ENCODE measurements around the gene SEM1.
"Not testable (repeated sequence)": the region's sequence is repeated elsewhere in the genome, so short reads cannot be mapped to it uniquely, and the experiment has no call there.

SEM1 gene

DNA sequence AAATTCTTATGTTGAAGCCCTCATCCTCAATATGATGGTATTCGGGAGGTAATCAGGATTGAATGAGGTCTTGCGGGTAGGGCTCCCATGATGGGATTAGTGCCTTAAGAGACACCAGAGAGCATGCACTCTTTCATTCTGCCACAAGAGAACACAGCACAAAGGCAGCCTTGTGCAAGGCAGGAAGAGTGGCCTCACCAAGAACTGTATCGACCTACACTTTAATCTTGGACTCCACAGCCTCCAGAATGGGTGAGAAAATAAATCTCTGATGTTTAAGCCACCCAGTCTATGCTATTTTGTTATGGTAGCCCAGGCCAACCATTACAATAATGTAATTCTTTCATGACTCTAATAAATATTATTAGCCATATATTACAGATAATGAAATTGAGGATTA lies 8.4 kb downstream of the SEM1 start:
- DNase-seq (ENCODE audit: low read depth): no peak

DNA sequence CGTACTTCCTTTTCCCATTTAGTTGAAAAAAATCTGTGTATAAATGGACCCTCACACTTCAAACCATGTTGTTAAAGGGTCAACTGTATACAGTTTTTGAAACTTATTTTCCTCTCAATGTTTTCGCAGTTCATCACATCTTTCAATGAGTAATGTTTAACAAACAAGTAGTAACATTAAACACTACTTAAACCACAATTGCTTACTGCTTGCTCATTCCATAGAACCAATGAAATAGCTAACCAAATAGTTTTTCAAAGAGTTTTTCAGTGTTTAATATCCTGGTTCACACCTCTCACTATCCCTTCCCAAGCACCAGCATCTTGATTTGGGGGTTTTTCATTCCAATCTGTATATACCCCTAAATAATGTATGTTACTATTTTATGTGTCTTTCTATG lies 9.1 kb downstream of the SEM1 start:
- no peak for DNase-seq (ENCODE audit: low read depth)

DNA sequence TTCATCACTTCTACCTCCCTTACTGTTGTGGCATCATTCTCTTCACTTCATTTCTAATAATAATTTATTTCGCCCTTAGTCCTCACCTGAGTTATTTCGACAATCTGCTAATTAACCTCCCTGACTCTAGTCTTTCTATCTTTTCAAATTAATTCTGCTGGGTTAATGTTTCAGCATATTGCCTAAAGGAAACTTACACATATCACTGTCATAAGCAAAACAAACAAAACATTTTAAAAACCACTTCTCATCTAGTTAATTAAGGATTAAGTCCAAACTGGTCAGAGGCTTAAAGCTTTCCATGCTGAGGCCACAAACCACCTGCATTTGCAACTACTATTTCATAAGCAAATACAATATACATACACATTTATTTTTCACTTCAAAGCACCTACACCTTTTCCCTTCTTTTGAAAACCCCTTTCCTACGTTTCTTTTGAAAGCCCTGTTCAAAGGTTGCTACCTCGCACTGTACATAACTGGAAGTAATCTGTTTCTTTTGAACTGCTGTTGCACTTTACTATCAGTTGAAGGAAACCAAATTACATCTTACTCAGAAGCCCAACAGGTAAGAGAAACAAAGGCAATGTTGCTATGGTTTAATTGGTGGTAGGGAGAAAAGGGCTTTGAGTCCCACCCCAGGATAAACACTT lies 10.3 kb downstream of the SEM1 start:
- no peak for DNase-seq (ENCODE audit: low read depth)

DNA sequence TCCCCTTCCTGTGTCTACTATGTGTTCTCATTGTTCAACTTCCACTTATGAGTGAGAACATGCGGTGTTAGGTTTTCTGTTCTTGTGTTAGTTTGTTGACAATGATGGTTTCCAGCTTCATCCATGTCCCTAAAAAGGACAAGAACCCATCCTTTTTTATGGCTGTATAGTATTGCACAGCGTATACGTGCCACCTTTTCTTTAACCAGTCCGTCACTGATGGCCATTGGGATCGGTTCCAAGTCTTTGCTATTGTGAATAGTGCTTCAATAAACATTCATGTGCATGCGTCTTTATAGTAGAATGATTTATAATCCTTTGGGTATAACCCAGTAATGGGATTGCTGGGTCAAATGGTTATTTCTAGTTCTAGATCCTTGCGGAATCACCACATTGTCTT lies 11.2 kb downstream of the SEM1 start:
- not testable (repeated sequence) for DNase-seq (ENCODE audit: low read depth)

DNA sequence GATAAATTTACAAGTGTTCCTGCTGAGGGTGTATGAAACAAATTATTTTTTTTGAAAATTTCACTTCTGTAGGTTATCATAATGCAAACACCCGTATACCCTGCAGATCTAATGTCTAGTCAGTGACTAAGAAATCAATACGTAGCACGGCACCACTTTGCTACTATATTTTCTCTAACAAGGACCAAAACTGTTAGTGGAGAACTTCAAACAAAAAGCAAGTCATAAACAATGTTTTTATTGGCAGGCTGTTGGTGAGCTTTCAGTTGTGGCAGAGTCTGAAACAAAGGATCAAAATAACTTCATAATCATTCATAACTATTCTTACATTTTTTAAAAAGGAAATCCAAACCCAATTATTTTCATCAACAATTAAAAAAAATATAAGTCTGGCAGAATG lies 11.8 kb downstream of the SEM1 start:
- no peak for DNase-seq (ENCODE audit: low read depth)

DNA sequence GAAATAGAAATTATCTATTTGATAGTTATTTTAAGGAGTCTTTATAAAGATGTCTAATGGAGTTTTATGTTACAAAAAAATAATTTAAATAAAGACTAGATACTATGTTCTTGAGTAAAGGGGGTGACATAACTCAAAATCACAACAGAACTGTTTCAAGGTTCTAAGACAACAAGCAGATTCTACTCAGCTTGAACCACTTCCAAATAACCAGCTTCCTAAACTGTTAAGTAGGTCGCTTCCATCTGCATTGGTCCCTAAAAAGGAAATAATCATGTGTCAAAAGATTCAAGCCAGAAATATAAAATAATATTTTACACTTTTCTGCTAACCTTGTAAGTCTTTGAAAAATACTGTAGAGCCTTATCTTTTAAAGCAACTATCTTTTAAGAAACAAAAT lies 14.1 kb downstream of the SEM1 start:
- no peak for DNase-seq (ENCODE audit: low read depth)

DNA sequence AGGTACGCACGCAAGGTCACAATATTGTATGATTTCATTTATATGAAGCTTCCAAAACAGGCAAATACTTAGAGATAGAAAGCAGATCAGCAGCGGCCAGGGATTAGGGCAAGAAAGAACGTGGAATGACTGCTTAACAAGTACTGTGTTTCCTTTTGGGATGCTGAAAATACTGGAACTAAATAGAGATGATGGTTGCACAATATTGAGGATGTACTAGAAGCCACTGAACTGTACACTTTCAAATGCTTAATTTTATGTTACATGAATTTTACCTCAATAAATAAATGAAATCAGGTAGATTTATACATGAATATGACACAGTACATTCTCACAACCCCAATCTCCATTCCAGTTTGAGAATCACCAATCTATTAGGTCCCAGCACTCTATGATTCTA lies 15.6 kb downstream of the SEM1 start:
- DNase-seq (ENCODE audit: low read depth): no peak

DNA sequence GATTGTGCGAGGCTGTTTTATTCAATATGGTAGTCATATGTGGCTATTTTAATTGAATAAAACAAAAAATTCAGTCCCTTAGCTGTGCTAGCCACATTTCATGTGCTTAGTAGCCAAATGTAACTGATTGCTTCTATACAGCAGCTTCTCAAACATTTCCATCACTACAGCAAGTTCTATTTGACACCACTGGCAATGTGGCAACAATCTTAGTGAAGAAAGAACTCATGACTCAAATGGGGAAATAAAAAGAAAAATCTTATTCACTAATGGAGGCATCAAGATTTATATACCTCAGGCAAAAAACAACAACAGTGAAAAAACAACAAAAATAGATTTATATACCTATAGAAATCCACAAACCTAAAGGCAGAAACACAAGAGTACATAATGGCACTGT lies 17.9 kb downstream of the SEM1 start:
- no peak for DNase-seq (ENCODE audit: low read depth)

DNA sequence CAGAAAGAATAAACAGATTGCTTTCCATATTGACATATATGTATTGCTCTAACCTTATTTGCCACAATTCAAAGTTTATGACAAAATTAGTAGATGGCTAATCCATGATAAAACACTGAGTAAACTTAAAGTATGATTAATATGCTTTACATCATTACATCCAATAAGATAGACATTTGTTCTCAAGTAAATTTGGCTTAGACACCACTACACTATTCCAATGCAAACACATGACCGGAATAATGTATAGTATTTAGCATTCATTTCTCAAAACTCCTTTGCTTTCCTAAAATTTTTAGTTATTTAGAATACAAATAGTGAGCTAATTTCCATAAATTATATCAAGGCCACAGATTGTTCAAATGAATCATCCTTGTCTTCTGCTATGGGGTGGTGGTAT lies 20.2 kb downstream of the SEM1 start:
- DNase-seq (ENCODE audit: low read depth): no peak

DNA sequence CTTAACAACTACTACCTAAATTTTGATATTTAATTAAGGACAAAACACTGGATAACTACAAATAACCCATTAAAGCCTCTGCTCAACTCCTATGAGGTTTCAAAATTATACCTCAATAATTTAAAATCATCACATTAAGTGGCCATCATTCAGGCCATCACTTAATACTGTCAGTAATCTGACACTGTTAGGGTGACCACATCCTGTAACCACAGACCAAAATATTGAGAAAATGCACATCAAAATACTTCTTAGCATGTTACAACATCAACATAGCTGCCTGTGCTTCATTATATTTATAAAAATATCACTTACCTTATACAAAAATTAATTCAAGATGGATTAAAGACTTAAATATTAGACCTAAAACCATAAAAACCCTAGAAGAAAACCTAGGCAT lies 23.3 kb downstream of the SEM1 start:
- DNase-seq (ENCODE audit: low read depth): no peak

DNA sequence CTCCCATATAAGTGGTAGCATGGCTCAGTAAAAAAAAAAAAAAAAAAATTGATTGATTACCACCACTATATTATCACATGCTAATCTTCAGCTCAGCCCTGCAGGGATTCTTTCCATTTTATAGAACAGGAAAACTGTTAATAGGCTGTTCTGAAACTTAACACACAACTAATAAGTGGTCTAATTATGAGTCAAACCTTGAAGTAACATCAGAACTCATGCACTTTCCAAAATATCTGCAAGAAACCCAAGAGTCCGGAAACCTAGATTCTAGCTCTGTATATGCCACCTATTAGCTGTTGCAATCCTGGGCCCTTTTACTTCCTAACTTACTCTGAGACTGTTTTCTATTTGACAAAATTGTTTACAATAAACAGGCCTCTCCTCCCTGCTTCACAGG lies 23.9 kb downstream of the SEM1 start:
- no peak for DNase-seq (ENCODE audit: low read depth)

DNA sequence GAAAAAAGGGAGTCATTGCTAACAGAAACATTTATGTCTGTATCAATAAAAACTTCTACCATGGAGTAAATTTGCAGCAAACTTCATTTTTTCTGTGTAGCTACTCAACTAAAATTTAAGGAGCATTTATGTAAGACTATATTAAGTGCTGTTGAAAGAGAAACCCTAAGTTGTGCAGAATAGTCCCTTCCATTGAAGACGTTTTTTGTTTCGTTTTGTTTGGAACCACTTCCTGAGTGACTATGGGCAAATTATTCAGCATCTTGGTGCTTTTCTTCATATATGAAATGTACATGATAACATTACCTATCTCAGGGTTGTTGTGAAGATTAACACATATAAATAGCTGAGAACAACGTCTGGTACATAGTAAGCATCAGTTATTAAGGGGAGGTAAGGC lies 24.3 kb downstream of the SEM1 start:
- no peak for DNase-seq (ENCODE audit: low read depth)

DNA sequence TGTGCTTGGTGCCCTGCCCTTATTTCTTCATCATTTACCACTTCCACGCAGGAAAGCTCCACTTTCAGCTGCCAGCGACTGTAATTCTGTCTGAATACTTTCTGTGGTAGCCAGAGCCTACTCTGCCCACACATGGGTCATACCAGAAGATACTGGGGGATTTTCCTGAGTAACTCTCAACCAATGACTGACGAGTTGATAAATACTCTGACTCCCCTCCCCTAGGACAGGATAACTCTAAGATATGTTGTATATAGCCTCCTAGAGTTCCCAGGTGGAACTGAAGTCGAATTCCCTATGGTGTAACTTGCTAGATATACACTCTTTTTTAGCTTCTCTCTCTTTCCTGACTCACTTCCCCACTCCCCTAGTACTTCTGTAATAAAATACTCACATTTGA lies 29.8 kb downstream of the SEM1 start:
- DNase-seq (ENCODE audit: low read depth): no peak

DNA sequence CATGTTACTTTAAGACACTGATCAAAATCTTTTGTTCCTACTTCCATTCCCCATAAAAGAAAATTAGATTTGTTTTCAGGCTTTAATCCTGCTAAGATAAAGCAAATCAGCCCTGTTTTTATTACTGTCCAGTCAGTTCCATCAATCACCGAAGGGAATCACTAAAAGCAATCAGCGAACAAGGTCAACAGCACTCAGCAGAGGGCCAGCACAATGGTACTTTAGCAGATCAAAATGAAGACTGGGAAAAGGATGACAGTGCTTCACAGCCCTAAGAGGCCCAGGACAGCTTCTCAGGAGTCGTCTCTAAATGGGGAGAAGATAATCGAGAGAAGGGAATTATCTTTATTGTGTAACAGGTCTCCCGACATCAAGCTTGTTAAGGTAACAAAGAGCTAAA lies 32.7 kb downstream of the SEM1 start:
- no peak for DNase-seq (ENCODE audit: low read depth)

DNA sequence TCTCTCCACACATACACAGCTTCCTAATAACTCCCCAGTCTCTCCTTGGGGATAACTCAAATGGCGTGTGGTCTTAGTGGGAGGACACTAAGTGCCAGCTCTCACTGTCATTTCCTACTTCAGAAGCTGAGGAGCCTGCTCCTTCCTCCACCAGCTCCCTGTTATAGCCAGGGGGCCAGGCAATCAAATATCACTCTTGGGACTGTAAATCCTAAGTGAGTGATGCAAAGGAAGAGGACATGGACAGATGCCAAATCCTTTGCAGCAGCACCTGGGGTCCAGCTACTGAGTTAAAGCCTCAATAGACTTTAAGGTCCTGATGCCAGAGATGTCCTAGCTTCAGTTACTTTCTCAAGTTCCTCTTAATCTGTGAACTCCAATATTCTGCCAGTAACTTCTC lies 34.1 kb downstream of the SEM1 start:
- DNase-seq (ENCODE audit: low read depth): no peak

DNA sequence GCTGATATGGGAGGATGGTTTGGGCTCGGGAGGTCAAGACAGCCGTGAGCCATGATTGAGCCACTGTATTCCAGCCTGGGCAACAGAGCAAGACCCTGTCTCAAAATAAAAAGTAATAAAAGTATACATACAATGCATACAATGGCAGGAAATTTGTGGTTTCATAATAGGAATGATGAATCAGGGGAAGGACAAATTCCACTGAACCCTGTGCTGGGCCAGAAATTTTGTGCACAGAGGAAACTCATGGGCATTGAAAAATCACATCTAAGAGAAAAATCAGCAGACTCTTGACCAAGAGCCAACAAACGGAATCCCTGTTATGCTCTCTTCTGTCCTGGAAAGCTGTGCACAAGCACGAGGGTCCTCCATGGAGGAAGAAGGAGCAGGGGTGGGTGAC lies 35.1 kb downstream of the SEM1 start:
- no peak for DNase-seq (ENCODE audit: low read depth)

DNA sequence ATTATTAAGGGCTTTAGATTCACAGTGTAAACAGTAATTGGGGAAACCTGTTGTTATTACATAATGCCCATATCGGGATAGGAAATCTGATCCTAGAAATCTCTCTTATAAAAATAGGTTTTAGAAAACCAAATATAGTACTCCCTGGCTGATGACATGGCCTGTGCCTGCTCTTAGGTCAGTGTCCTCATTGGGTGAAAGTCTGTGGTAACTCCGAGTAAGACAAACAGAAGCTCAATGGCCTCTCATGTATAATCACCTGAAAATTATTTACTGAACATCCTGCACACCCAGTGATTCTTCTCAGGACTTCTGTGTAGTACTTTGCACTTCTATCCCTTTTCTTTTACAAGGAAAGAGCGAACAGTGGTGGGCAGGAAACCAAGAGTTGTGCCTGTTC lies 37.8 kb downstream of the SEM1 start:
- DNase-seq (ENCODE audit: low read depth): no peak

DNA sequence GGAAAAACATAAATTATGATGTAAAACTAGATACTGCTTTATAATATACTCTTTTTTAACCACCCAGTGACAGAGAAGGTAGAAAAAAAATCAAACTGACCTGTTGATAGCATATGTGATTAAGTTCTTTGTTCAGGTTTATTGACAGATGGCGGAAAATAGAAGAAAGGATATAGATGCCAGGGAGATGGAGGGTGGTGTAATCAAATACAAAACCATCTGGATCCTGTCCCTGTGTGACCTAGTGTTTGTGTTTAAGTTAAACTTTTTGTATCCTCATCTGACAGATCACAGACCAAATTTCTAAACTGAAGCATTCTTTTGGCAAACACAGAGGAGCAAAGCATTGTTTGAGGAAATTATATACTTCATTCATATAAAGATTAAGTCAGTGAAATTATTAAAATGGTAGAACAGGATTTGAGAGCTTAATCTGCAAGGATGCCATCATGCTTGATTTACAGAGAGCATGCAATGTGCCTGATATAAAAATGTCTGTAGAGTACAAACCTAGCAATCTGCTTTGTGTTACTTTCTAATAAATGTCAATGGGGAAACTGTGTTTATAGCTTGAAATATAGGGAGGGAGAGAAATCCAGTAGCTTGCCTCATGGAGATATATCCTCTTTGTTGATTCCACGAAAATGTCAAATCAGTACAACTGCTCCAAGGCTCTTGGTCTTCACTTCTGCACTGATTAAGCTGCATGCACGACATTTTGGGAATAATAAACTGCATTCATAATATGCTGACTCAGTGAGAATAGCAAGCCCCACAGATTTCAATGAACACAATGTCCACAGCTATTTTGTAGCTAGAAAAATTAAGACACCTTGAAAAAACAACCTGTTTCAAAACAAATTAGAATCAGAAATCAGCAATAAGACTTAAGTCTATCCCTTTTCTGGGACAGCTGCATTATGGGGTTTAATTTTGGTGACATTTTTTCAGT lies 39.0 kb downstream of the SEM1 start:
- no peak for DNase-seq (ENCODE audit: low read depth)

DNA sequence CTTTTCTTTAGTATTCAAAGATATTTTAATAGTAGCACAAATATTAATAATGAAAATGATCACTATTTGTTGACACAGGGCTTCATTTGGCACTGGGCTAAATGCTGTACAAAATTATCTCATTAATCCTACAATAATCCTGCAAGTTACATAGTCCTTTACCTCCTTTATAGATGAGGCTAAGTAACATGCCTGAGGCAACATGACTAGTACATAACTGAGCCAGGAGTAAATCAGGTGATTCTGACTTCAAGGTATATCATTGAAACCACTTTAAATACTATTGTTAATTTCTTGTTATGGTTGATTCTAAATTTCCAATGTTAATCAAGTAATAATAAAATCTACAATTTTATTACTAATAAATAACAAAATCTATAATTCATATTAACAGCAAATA lies 39.8 kb downstream of the SEM1 start:
- no peak for DNase-seq (ENCODE audit: low read depth)

DNA sequence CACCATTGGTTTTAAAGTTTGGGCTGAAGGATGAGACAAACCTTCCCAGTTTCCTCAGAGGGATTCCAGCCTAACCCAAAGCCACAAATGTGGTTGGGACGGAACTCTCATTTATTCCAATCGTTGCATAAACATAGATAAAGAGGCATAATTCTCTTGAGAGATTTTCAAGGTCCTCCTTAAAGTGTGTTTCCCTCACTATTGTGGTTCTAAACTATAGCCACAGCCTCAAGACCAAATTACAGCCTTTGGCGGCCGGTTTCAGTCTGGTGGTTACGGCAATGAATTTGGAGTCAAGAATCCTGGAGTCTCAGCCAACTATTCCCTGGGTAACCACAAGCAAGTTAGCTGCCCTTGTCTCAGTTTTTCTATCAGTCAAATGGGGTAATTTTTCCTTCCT lies 42.6 kb downstream of the SEM1 start:
- no peak for DNase-seq (ENCODE audit: low read depth)

DNA sequence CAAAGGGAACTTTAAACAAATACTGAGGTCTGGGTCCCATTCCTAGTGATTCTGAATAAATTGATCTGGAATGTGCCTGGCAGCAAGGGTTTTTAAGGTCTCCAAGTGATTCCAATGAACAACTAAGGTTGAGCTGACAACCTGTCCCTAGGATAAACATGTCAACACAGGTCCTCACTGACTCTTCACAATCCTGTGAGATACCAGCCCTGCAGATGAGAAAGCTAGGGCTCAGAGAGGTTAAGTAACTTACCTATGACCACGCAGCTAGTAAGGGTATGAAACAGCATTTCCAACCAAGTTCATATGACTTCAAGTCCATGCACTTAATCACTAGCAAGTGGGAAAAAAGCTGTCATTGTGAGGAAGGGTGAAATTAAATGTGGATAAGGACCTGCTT lies 44.0 kb downstream of the SEM1 start:
- DNase-seq (ENCODE audit: low read depth): no peak

DNA sequence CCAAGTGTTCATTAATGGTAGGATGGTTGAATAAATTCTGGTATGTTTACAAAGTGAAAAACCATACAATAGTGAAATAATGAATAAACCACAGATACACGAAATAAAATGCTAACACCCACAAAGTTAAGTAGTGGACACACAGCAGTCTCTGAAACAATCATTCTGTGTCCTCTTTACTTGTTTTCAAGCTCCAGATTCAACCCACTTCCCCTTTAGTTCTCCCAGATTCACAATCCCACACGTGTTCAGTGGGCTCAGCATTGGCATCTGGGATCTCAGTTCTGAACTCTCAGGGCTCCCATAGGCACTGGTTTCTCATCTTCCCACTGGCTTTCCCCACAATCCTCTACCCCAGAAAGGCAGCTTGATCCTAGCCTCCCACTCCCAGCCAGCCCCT lies 44.9 kb downstream of the SEM1 start:
- DNase-seq (ENCODE audit: low read depth): no peak

DNA sequence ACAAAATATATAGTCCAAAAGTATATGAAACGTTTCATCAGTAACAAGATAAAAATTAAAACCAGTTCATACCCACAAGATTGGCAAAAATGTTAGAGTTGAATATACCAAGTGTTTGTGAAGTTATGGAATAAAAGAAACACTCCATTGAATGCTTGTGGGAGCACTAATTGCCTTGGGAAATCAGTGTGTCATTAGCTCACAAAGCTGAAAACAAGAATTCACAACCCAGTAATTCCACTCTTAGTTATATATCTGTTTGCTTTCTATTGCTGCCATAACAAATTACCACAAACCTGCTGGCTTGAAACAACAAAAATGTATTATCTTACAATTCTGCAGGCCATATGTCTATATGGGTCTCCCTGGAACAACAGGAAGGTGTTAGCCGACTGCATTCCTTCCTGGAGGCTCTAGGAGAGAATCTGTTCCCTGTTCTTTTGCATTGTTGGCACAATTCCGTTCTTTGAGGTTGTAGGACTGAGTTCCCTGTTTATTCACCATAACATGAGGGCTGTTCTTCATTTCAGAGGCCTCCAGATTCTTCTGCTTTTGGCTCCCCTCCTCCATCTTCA lies 45.7 kb downstream of the SEM1 start:
- no peak for DNase-seq (ENCODE audit: low read depth)
